Right atrium auricular region (tissue), 2 donors: ENCODE data around the gene EBF4. TPM values are rescaled to one million over a fixed set of nuclear protein-coding genes. Genes with fewer than 3 reads are reported as not detected.

Experiments
- DNase-seq: peaks from one replicate; pipeline ENCODE4 v3.0.0-alpha.2; 2019; ENCODE audit warnings: low spot score
- H3K27ac ChIP-seq, 2 donors: fragments of 200-600 bp; sonication (generic); 1 replicate in 1 of 2; 2 replicates in 1 of 2; pipeline ENCODE4 v1.5.1; 2016 to 2019
- H3K27me3 ChIP-seq, 2 donors: fragments of 200-600 bp; sonication (generic); one replicate each; pipeline versions ENCODE4 v1.5.1 to v1.6.0; 2017 to 2019
- H3K36me3 ChIP-seq: fragments of 200-600 bp; sonication (generic); one replicate; pipeline ENCODE4 v1.5.1; 2016
- H3K4me1 ChIP-seq, 2 donors: fragments of 200-600 bp; sonication (generic); one replicate each; pipeline versions ENCODE4 v1.5.1 to v1.6.0; 2017 to 2019
- H3K4me3 ChIP-seq, 2 donors: fragments of 200-600 bp; sonication (generic); 1 replicate in 1 of 2; 2 replicates in 1 of 2; pipeline ENCODE4 v1.5.1; 2017 to 2019; ENCODE audit warnings: mild to moderate bottlenecking in 1 of 2, moderate library complexity in 1 of 2
- H3K9me3 ChIP-seq, 2 donors: fragments of 200-600 bp; sonication (generic); one replicate each; pipeline ENCODE4 v1.5.1; 2019
- total RNA-seq, 2 donors: library from RNA; depleted of rRNA; stranded (reverse); fragments of >200 nt; gene quantifications; one replicate each; pipeline ENCODE4 v1.1.0, GENCODE V29; 2016
- TF ChIP-seq, protein P1 (sequence below), 2 donors: fragments of 200-600 bp; sonication (generic); IDR thresholded peaks; one replicate each; pipeline ENCODE4 v1.5.1; 2019; ENCODE audit warnings: antibody characterized with exemption in 2 of 2

Gene EBF4
- total RNA-seq, 2 donors from 2014 or later = 2.5 to 8.5 TPM

DNA sequence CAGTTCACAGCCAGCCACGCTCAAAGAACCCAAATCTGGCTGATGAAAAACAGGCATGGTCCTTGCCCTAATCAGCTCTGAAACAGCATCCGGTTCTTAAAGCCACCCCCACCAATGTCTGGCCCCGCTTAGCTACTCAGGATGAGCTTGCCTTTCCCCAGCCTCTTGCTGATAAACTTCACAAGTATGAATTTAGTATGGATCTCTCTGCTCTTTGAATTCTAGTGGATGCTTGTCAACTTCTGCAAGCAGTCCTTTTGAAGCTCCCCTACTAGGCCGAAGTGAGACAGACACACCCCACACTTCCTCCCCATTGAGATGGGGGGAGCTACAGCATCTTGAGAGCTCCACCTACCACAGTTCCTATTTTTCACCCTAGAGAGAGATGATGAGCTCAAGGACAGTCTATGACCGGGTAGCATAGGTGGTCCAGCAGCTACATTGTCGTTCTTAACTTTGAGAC, 36.7 kb downstream of the EBF4 start:
- no peaks in the 10 kb centered on the region for H3K27me3 ChIP-seq
- no peak overlapping the region for H3K27ac ChIP-seq
- TF ChIP-seq, protein P1, sequence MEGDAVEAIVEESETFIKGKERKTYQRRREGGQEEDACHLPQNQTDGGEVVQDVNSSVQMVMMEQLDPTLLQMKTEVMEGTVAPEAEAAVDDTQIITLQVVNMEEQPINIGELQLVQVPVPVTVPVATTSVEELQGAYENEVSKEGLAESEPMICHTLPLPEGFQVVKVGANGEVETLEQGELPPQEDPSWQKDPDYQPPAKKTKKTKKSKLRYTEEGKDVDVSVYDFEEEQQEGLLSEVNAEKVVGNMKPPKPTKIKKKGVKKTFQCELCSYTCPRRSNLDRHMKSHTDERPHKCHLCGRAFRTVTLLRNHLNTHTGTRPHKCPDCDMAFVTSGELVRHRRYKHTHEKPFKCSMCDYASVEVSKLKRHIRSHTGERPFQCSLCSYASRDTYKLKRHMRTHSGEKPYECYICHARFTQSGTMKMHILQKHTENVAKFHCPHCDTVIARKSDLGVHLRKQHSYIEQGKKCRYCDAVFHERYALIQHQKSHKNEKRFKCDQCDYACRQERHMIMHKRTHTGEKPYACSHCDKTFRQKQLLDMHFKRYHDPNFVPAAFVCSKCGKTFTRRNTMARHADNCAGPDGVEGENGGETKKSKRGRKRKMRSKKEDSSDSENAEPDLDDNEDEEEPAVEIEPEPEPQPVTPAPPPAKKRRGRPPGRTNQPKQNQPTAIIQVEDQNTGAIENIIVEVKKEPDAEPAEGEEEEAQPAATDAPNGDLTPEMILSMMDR (IDR thresholded peaks at IDR 0.05) = no peak
- no peak for DNase-seq
- H3K4me3 ChIP-seq = no peak overlapping the region
- no peaks in the 10 kb centered on the region for H3K36me3 ChIP-seq
- H3K9me3 ChIP-seq = peaks cover 0 to 13% of the 10 kb centered on the region in 2 donors
- H3K4me1 ChIP-seq = no peaks in the 10 kb centered on the region

DNA sequence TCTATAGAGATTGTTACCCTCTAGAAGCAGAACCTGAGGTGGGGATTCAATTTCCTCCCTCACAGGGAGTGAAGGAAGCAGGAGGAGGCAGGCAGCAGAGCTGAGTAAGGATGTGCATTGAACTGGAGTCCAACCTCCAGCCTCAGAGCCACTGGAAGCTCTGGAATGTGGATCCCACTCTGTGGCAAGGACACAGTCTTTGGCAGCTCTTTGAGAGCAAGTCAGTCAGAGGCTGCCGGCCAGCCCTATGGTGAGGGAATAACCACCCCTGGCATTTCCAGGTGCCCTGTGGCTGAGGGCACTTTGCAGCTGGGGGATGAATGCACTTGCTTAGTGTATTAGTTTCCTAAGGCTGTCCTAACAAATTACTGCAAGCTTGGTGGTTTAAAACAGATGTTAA, 37.2 kb downstream of the EBF4 start:
- Histone ChIP-seq H3K36me3 (no peaks in the 10 kb centered on the region), H3K27ac (no peak overlapping the region)

DNA sequence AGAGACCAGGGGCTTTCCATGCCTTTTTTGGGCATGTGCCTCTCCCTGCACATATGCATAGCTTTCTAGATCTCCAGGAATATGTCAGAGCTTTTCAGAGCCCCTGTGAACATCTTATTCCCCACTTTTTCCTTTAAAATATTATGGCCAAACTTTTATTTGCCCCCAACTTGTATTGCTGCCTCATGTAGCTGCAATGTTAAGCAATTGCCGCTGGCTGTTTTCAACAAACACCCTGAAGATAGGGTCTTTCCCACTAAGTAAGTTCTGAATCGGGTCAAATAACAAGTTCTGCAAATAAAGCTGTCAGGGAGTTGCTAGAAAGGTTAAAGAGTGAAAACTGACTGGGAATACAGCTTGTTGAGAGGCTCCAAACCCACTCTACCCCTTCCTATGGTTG, 42.3 kb downstream of the EBF4 start:
- TF ChIP-seq, protein P1 (IDR thresholded peaks at IDR 0.05) = no peak
- Histone ChIP-seq H3K27me3 (no peaks in the 10 kb centered on the region), H3K36me3 (no peaks in the 10 kb centered on the region), H3K4me3 (no peak overlapping the region), H3K27ac (no peak overlapping the region), H3K9me3 (peaks cover 0 to 13% of the 10 kb centered on the region in 2 donors), H3K4me1 (no peaks in the 10 kb centered on the region)
- DNase-seq = no peak

More for the DNA sequence above, 37.2 kb downstream of the EBF4 start:
- TF ChIP-seq, protein P1 (IDR thresholded peaks at IDR 0.05) = no peak
- H3K27me3 ChIP-seq = no peaks in the 10 kb centered on the region
- H3K9me3 ChIP-seq = peaks cover 0 to 13% of the 10 kb centered on the region in 2 donors
- no peaks in the 10 kb centered on the region for H3K4me1 ChIP-seq
- no peak overlapping the region for H3K4me3 ChIP-seq
- no peak for DNase-seq

DNA sequence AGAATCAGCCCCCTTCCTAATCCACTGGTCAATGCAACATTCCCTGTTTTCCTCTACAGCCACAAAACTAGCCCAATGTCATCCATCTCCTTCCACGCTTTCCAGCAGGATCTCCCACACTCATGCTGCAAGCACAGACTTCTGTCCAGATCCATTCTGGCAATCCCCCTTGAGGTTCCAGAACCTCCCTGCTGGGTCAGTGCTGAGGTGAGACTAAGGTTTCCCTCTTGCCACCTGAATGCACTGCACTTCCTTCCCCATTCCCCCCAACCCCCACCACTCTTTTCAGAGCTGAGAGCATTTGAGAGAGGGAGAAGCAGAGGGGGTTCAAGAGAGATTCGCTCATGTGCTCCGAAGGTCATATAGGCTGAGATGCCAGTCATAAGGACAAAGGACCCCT, 43.9 kb downstream of the EBF4 start:
- H3K9me3 ChIP-seq = peaks cover 0 to 13% of the 10 kb centered on the region in 2 donors
- no peaks in the 10 kb centered on the region for H3K27me3 ChIP-seq
- H3K4me3 ChIP-seq = no peak overlapping the region
- no peaks in the 10 kb centered on the region for H3K36me3 ChIP-seq
- TF ChIP-seq, protein P1 (IDR thresholded peaks at IDR 0.05) = no peak
- no peak overlapping the region for H3K27ac ChIP-seq
- no peak for DNase-seq
- H3K4me1 ChIP-seq = no peaks in the 10 kb centered on the region

DNA sequence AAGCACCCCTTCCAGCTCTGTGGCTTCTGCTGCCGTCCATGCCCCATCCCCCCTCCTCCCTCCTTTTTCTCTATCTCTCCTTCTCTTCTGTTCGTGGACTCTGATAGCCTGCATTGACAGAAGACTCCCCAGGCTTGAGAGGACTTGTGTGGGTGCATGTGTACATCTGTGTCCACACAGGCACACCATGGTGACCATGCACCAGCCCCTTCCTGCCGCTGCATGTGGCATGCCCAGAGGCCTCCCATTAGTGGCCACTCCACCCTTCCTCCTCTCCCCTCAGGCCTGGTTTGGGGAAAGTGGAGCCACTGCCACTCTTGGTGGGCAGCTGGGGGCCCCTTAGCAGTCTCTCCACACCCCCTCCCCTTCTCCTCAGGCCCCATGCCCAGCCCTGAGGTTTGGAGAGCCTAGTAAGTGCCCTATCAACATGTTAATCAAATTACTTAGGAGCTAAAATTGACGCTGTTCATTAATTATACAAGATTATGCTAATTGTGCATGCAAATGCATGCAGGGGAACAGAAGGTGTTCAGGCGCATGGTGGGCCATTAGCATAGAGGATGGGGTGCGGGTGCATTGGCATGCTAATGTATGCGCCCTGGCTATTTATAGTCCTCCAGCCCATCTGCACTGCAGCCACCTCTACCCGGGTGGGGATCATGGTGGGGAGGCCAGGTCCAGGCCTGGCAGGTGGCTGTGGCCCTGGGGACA, 45.9 kb downstream of the EBF4 start:
- Histone ChIP-seq H3K4me1 (no peaks in the 10 kb centered on the region), H3K9me3 (no peaks in the 10 kb centered on the region), H3K27ac (no peak overlapping the region), H3K36me3 (no peaks in the 10 kb centered on the region), H3K4me3 (no peak overlapping the region), H3K27me3 (no peaks in the 10 kb centered on the region)
- TF ChIP-seq, protein P1 (IDR thresholded peaks at IDR 0.05) = no peak
- DNase-seq = no peak

DNA sequence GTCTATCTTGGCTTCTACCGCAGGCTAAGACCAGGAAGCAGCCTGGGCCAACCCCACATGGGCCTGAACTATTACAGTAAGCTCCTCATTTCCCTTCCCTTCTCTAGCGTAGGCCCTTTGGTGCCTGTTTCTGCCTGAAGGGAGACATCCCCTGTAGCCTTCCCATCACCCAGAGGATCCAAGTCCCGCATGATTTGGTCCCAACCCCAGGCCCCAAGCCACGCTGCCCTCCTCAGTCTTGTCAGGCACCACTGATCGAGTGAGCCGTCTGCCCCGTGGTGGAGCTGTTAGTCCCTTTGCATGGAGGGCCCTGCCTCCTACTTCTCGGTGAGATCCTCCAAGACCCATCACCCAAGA, 46.4 kb downstream of the EBF4 start:
- no peaks in the 10 kb centered on the region for H3K4me1 ChIP-seq
- H3K27me3 ChIP-seq = no peaks in the 10 kb centered on the region
- H3K27ac ChIP-seq = no peak overlapping the region
- no peak for DNase-seq
- no peaks in the 10 kb centered on the region for H3K9me3 ChIP-seq
- TF ChIP-seq, protein P1 (IDR thresholded peaks at IDR 0.05) = no peak
- H3K4me3 ChIP-seq = no peak overlapping the region
- H3K36me3 ChIP-seq = no peaks in the 10 kb centered on the region
